CD14-positive monocyte (primary cell): ENCODE data around the gene AXIN1. TPM values are rescaled to one million over a fixed set of nuclear protein-coding genes. Genes with fewer than 3 reads are reported as not detected.

ENCODE experiments used
- DNase-seq, 3 donors: peaks; one replicate each; pipeline ENCODE4 v3.0.0-alpha.2; 2011 to 2022
- H2AFZ ChIP-seq: 2 replicates; pipeline ENCODE4 v1.6.0; 2012; ENCODE audit warnings: mild to moderate bottlenecking, low read depth, low read length, inconsistent platforms; ENCODE audit not compliant: insufficient read depth, poor library complexity, severe bottlenecking
- H3K27ac ChIP-seq, 2 donors: 1 replicate in 1 of 2; 2 replicates in 1 of 2; pipeline ENCODE4 v1.5.1; 2012 to 2013; ENCODE audit warnings: low read length in 2 of 2, control low read depth in 1 of 2, inconsistent platforms in 1 of 2, low read depth in 1 of 2, mild to moderate bottlenecking in 1 of 2
- H3K27me3 ChIP-seq, 2 donors: one replicate each; pipeline versions ENCODE4 v1.6.0 to v1.6.1; 2011 to 2013; ENCODE audit warnings: low read length in 2 of 2; ENCODE audit not compliant: control insufficient read depth in 2 of 2, insufficient read depth in 2 of 2
- H3K36me3 ChIP-seq, 2 donors: replicated peaks in 1 of 2; 1 replicate in 1 of 2; 2 replicates in 1 of 2; pipeline versions ENCODE4 v1.5.1 to v1.6.1; 2012 to 2013; ENCODE audit warnings: low read length in 2 of 2, control low read depth in 1 of 2, inconsistent platforms in 1 of 2, mild to moderate bottlenecking in 1 of 2; ENCODE audit not compliant: insufficient read depth in 2 of 2, control insufficient read depth in 1 of 2
- H3K4me1 ChIP-seq, 2 donors: 1 replicate in 1 of 2; 2 replicates in 1 of 2; pipeline versions ENCODE4 v1.5.1 to v1.6.1; 2012 to 2013; ENCODE audit warnings: low read length in 2 of 2, control low read depth in 1 of 2, inconsistent platforms in 1 of 2, mild to moderate bottlenecking in 1 of 2, moderate library complexity in 1 of 2; ENCODE audit not compliant: insufficient read depth in 2 of 2, control insufficient read depth in 1 of 2
- H3K4me2 ChIP-seq: replicated peaks from 2 replicates; pipeline ENCODE3; 2012; ENCODE audit warnings: low read length, moderate library complexity, mild to moderate bottlenecking; ENCODE audit not compliant: poor library complexity, severe bottlenecking; ENCODE audit errors: extremely low read depth
- H3K4me3 ChIP-seq, 3 experiments: fragments of 200-600 bp in 1 of 3; sonication (generic) in 1 of 3; replicated peaks in 1 of 3; 1 replicate in 2 of 3; 2 replicates in 1 of 3; pipeline ENCODE4 v1.5.1; 2011 to 2013; ENCODE audit warnings: low read length in 3 of 3, mild to moderate bottlenecking in 3 of 3, control low read depth in 2 of 3, low read depth in 2 of 3, inconsistent platforms in 1 of 3, moderate library complexity in 1 of 3
- H3K79me2 ChIP-seq: 2 replicates; pipeline ENCODE4 v1.6.0; 2012; ENCODE audit warnings: mild to moderate bottlenecking, control low read depth, inconsistent platforms, low read length, moderate library complexity; ENCODE audit not compliant: insufficient read depth
- H3K9ac ChIP-seq: 2 replicates; pipeline ENCODE4 v1.6.0; 2017; ENCODE audit warnings: low read length, mild to moderate bottlenecking; ENCODE audit not compliant: insufficient read depth, poor library complexity, severe bottlenecking
- H3K9me3 ChIP-seq, 2 donors: replicated peaks in 1 of 2; 1 replicate in 1 of 2; 2 replicates in 1 of 2; pipeline versions ENCODE4 v1.5.1 to v1.6.1; 2012 to 2013; ENCODE audit warnings: low read length in 2 of 2, control low read depth in 1 of 2; ENCODE audit not compliant: control insufficient read depth in 1 of 2, insufficient read depth in 1 of 2
- H4K20me1 ChIP-seq: 2 replicates; pipeline ENCODE4 v1.6.0; 2012; ENCODE audit warnings: mild to moderate bottlenecking, low read length, control low read depth, moderate library complexity; ENCODE audit not compliant: insufficient read depth
- H3K27ac Mint-ChIP-seq, 7 donors: one replicate each; pipeline ENCODE4 v1.8.0; 2020; ENCODE audit warnings: mild to moderate bottlenecking in 7 of 7, mixed read lengths in 7 of 7, moderate library complexity in 6 of 7, inconsistent platforms in 2 of 7
- H3K27me3 Mint-ChIP-seq, 3 donors: one replicate each; pipeline ENCODE4 v1.8.0; 2021 to 2022; ENCODE audit warnings: low read depth in 3 of 3, mild to moderate bottlenecking in 3 of 3, mixed read lengths in 3 of 3, moderate library complexity in 3 of 3, inconsistent platforms in 1 of 3
- H3K36me3 Mint-ChIP-seq, 2 donors: one replicate each; pipeline ENCODE4 v1.8.0; 2020; ENCODE audit warnings: mixed read lengths in 2 of 2, inconsistent platforms in 1 of 2, mild to moderate bottlenecking in 1 of 2
- H3K4me1 Mint-ChIP-seq: one replicate; pipeline ENCODE4 v1.8.0; 2020; ENCODE audit warnings: mild to moderate bottlenecking, mixed read lengths
- H3K4me3 Mint-ChIP-seq, 2 donors: one replicate each; pipeline ENCODE4 v1.8.0; 2020; ENCODE audit warnings: mild to moderate bottlenecking in 2 of 2, mixed read lengths in 2 of 2, moderate library complexity in 1 of 2
- H3K9me3 Mint-ChIP-seq, 7 donors: one replicate each; pipeline ENCODE4 v1.8.0; 2020 to 2022; ENCODE audit warnings: mixed read lengths in 7 of 7, mild to moderate bottlenecking in 6 of 7, moderate library complexity in 6 of 7, inconsistent platforms in 2 of 7
- WGBS: methylation state at CpG from one replicate; pipeline ENCODE4 v1.1.5; 2013; ENCODE audit warnings: missing lambda C conversion rate; ENCODE audit not compliant: insufficient coverage; 5-methylcytosine and 5-hydroxymethylcytosine counted together
- intact Hi-C, 2 donors: fragments of 100-400 bp; cut with micrococcal nuclease; formaldehyde crosslinking; loops; one replicate each; pipeline versions ENCODE4 v1.15.0 to v1.15.1; 2023
- polyA plus RNA-seq, 3 donors: library from polyadenylated mRNA; depleted of rRNA in 1 of 3; unstranded in 2 of 3; stranded (reverse) in 1 of 3; fragments of 300-500 nt in 2 of 3; fragments of >200 nt in 1 of 3; fragmentation: Illumina TruSeq in 2 of 3; gene quantifications; 1 replicate in 2 of 3; 2 replicates in 1 of 3; pipeline ENCODE4 v1.2.3, GENCODE V29; 2012 to 2021
- TF ChIP-seq, protein P1 (sequence below): fragments of 200-600 bp; IDR thresholded peaks from one replicate; pipeline ENCODE4 v1.8.0; 2022; ENCODE audit warnings: antibody characterized with exemption, mild to moderate bottlenecking

AXIN1 gene
- polyA plus RNA-seq, 3 donors, result 0.30 to 20.9 (median 0.74) TPM

DNA sequence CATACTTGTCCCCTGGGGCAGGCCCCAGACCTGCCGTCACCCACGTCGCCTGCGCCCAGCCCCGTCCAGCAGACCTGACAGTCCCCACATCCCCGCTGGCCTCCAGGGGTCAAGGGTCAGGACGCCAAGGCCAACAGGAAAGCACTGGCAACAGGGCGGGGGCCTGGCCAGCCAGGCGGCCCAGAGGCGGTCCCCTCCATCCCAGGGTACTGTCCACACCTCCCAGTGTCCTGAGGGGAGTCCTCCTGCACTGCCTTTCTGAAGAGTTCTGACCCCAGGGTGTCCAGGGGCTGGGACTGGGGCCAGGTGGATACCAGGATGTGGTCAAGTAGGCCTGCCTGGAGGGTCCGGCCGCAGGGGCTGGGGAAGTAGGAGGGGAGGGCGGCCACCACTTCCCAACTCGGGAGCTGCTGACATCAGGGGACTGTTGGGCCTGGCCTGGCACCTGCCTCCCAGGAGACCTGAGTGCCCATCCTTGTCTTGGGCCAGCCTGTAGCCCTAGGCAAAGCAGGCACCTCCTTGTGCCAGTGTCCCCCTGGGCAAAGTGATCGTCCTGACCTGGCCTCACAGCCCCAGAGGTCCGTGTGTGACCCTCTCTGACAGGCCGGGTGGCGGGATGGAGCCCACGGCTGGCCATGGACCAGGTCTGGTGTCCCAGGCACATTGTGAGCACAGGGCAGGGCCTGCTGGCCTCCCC lies 6.7 kb upstream of the AXIN1 start:
- Histone ChIP-seq H3K27me3 (no peaks in the 10 kb centered on the region), H3K36me3 (no peaks in the 10 kb centered on the region), H3K4me1 (peaks cover 6 to 8% of the 10 kb centered on the region in 2 donors), H3K4me3 (no peak overlapping the region), H2AFZ (no peak overlapping the region), H3K9me3 (no peaks in the 10 kb centered on the region), H4K20me1 (no peaks in the 10 kb centered on the region), H3K27ac (no peak overlapping the region), H3K79me2 (no peaks in the 10 kb centered on the region), H3K4me2 (no peak overlapping the region), H3K9ac (no peak overlapping the region)
- DNase-seq, result no peak
- Mint-ChIP-seq H3K36me3 (no peaks in the 10 kb centered on the region), H3K27ac (no peak overlapping the region), H3K4me3 (no peak overlapping the region), H3K4me1 (peaks cover 4% of the 10 kb centered on the region), H3K27me3 (peaks cover 3 to 18% (median 14%) of the 10 kb centered on the region in 3 donors), H3K9me3 (peaks cover 0 to 2% (median 0%) of the 10 kb centered on the region in 7 donors)
- intact Hi-C loops, result no loop called here
- TF ChIP-seq, protein P1, sequence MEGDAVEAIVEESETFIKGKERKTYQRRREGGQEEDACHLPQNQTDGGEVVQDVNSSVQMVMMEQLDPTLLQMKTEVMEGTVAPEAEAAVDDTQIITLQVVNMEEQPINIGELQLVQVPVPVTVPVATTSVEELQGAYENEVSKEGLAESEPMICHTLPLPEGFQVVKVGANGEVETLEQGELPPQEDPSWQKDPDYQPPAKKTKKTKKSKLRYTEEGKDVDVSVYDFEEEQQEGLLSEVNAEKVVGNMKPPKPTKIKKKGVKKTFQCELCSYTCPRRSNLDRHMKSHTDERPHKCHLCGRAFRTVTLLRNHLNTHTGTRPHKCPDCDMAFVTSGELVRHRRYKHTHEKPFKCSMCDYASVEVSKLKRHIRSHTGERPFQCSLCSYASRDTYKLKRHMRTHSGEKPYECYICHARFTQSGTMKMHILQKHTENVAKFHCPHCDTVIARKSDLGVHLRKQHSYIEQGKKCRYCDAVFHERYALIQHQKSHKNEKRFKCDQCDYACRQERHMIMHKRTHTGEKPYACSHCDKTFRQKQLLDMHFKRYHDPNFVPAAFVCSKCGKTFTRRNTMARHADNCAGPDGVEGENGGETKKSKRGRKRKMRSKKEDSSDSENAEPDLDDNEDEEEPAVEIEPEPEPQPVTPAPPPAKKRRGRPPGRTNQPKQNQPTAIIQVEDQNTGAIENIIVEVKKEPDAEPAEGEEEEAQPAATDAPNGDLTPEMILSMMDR, result no peak
- 85% methylated on average over 16 of the region's 19 CpGs for WGBS

DNA sequence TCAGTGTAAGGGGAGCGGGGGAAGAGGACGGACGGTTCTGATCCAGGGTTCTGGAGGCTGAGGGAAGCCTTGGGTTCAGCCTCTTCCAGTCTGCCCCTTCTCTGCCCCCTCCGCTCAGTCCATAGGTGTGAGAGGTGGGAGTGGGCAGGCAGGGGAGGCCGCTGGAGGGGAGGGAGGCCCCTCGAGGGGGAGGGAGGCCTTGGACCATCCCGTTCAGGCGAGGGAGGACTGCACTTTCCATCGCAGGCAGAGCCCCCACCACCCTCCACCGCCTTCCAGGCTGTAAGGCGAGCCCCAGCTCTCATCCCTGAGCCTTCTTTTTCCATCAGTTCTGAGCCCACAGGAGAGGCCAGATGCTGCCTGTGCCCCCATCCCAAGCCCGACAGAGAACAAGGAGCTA lies 4.2 kb upstream of the AXIN1 start:
- no peak for DNase-seq
- Histone ChIP-seq H3K4me3 (no peak overlapping the region), H3K79me2 (peaks cover 2% of the 10 kb centered on the region), H3K9me3 (no peaks in the 10 kb centered on the region), H2AFZ (no peak overlapping the region), H3K36me3 (no peaks in the 10 kb centered on the region), H3K27ac (no peak overlapping the region), H3K9ac (no peak overlapping the region), H3K4me1 (peaks cover 3 to 8% of the 10 kb centered on the region in 2 donors), H3K4me2 (no peak overlapping the region), H4K20me1 (no peaks in the 10 kb centered on the region), H3K27me3 (no peaks in the 10 kb centered on the region)
- Mint-ChIP-seq H3K27ac (no peak overlapping the region), H3K36me3 (no peaks in the 10 kb centered on the region), H3K4me1 (peaks cover under 1% of the 10 kb centered on the region), H3K27me3 (peaks cover 0 to 9% (median 3%) of the 10 kb centered on the region in 3 donors), H3K4me3 (no peak overlapping the region), H3K9me3 (peaks cover 0 to 2% (median 0%) of the 10 kb centered on the region in 7 donors)
- intact Hi-C loops, result no loop called here
- WGBS, result 95% methylated on average over 6 of the region's 12 CpGs
- TF ChIP-seq, protein P1, result no peak
